Heart left ventricle (tissue), 13 donors: ENCODE measurements around the gene ANKRD30A.

Experiments used
- CTCF ChIP-seq, 12 donors: fragments of 200-600 bp; sonication (generic) in 4 of 12; IDR thresholded peaks; one replicate each; pipeline versions ENCODE4 v1.5.0 to v1.8.0; 2018 to 2022; ENCODE audit warnings: antibody characterized with exemption in 12 of 12, mild to moderate bottlenecking in 5 of 12
- POLR2A ChIP-seq, 2 donors: fragments of 450-650 bp; IDR thresholded peaks; one replicate each; pipeline ENCODE4 v1.6.1; 2017; ENCODE audit warnings: antibody characterized with exemption in 2 of 2, mild to moderate bottlenecking in 2 of 2, moderate library complexity in 2 of 2
- donor health status: ischemic (EF 13 %, LVEDD 7.1; RV severe dilation, severe dysfunction).
- donor health status: DM: no; HTN: yes; CAD: no.
- donor health status: DM: no; HTN: no; CAD: no.
- donor health status: ischemic (EF 25% LVEDD 6.9; RV normal size, moderate dysfunction).
- donor health status: ischemic (EF 25% LVEDD 5.7; RV mildly dilated, moderate dysfunction).
- donor health status: ischemic (EF 35%, LVEDD 5.7; RV mildly dilated, moderate dysfunction).
- donor health status: nonischemic (EF 11% LVEDD 7.7; RV severe dilation, severe dysfunction).
- donor health status: DM: yes; HTN: yes; CAD: no.
- donor health status: PGD.
- donor health status: ischemic (EF 29% LVEDD 5.4; RV normal size, mild dysfunction).
- donor health status: nonischemic (EF 23%, LVEDD 6.1; RV moderate dilation, normal function).

GRCh38 chr10:37301271-37301670, 175.9 kb downstream of the ANKRD30A start:
- TF ChIP-seq POLR2A (IDR thresholded peaks at IDR 0.05), result no peak
- TF ChIP-seq CTCF (IDR thresholded peaks at IDR 0.05), result no peak
